Left kidney (tissue), 2 donors: ENCODE measurements around the gene ADAD2. TPM values are rescaled to one million over a fixed set of nuclear protein-coding genes. Genes with fewer than 3 reads are reported as not detected.

Experiments used
- DNase-seq: peaks from one replicate; pipeline ENCODE4 v3.0.0-alpha.2; 2013
- polyA plus RNA-seq: library from polyadenylated mRNA; unstranded; fragments of 120-200 nt; gene quantifications from one replicate; pipeline ENCODE4 v1.2.1, GENCODE V29; 2013; ENCODE audit not compliant: insufficient read length

Gene ADAD2
- polyA plus RNA-seq, 1 donor: not detected

DNA sequence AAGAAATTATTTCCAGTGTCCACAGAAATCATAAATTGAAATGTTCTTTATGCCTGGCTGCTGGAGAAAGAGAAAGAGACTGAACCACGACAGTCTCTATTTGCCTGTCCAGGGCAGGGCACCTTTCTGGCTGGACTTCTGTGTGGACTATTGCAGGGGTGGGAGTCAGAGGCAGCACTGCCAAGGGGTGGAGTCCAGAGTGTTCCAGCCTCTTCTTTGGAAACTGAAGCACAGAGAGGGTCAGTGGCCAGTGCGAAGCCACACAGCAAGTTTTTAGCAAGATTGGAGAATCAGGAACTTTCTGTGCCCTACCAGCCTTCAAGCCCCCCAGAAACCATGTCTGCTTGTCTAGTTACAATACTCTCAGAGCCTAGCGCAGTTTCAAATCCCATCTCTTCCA lies 33.6 kb downstream of the ADAD2 start:
- DNase-seq: no peak

DNA sequence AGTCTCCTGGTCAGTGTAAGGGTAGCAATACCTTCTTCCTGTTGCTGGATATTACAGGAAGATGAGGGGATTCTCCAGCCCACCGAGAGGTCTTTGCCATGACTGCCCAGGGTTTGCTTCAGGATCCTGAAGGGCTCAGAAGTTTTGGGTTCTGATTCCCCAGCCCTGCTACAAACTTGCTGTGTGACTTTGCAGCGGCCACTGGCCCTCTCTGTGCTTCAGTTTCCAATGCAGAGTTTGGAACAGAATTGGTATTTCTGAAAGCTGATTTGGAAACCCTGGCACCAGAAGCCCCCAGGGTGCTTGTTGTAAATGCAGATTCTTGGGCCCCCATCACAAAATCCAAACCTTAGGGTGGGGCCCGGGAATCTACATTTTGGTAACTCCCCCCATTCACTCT lies 34.2 kb downstream of the ADAD2 start:
- no peak for DNase-seq

DNA sequence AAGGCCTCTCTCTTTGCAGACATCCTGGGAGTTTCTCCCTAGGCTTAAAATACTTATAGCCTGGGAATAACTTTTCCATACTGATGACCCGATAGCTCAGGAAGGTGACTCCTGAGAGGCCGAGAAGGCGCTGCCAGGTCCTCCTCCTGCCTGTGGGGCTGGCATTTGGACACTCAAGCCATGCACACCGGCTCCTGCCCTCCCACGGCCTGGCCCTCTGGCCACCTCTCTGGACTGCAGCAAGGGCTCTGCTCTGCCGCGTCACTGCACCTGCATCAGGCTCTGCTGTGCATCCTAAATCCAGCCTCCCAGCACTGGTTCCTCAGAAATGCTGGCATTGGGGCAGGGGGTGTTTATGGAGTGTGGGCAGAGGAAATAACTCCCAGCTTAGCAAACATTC lies 34.6 kb downstream of the ADAD2 start:
- no peak for DNase-seq

DNA sequence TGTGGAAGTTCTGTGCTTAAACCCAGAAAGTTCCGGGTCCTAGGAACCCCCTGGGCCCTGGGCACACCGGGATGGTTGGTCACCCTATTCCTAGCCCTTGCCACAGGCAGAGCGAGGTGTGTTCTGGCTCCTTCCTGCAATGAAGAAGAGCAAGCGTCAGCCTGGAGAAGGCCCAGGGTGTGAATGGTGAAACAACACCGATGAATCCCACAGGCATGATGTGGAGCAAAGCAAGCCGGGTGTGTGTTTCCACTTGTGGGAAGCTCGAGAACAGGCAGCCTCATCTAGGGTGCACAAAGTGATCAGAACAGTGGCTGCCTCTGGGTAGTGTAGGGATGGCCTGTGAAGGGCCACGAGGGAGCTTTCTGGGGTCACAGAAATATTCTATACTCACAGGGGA lies 35.1 kb downstream of the ADAD2 start:
- no peak for DNase-seq

GRCh38 chr16:84227548-84227947 lies 36.6 kb downstream of the ADAD2 start:
- no peak for DNase-seq

GRCh38 chr16:84228256-84228838 lies 37.4 kb downstream of the ADAD2 start:
- no peak for DNase-seq

GRCh38 chr16:84229471-84229870 lies 38.5 kb downstream of the ADAD2 start:
- no peak for DNase-seq

- DNase-seq: no peak
Measured at GRCh38 chr16:84232060-84232459, 41.1 kb downstream of the ADAD2 start.

- DNase-seq: no peak
Measured at GRCh38 chr16:84232969-84233368, 42.0 kb downstream of the ADAD2 start.

GRCh38 chr16:84233748-84234147 lies 42.8 kb downstream of the ADAD2 start:
- DNase-seq: no peak

DNA sequence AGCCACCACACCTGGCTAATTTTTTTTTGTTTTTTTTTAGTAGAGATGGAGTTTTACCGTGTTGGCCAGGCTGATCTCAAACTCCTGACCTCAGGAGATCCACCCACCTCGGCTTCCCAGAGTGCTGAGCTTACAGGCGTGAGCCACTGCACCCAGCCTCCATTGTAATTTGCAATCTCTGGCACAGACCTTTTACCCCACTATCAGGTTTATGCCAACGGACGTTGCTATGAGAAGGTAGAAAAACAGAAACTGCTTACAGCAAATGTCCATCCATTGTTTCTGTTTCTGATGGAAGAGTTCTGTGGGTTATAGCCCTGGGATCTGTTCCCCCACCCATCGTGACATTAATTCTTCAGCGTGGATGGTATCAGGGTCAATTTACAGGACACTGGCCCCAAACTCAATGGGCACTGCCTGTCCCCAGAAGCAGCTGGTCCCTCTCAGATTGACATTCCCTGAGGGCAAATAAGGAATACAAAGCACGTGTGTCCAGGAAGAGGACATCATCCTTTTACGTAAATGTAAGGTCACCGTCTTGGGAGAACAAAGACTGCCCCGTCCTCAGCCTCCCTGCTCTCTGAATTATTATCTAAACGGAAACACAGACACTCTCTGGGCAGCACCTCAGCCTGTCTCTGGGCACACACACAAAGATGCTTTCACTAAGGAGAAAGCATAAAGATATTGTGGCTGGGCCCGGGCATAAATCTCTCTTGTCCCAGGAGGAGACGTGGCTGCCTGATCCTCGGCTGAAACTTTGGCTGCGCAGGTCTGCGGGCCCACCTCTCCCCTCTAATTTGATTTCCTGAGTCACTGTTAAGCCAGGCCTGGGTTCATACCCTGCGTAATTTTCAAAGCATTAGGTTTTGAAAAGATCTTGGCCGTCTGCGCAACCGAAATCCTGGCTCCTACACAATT lies 43.6 kb downstream of the ADAD2 start:
- DNase-seq: no peak

DNA sequence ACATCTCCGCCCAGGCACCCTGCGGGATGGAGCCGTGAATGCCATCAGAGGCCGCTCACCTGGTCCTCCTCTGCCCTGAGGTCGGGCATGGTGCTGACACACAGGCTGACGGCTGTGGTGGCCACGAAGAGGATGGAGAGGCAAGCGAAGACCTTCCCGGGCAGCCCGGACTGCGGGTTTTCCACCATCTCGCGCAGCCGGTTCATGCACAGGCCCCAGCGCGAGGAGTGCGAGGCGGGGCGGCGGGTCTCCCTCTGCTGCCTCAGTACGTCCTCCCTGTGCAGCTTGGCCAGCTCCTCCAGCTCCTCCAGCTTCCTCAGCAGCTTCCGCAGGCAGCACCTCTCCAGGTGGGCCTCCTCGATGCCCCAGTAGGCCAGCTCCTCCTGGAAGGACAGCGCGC lies 45.7 kb downstream of the ADAD2 start:
- DNase-seq: no peak

DNA sequence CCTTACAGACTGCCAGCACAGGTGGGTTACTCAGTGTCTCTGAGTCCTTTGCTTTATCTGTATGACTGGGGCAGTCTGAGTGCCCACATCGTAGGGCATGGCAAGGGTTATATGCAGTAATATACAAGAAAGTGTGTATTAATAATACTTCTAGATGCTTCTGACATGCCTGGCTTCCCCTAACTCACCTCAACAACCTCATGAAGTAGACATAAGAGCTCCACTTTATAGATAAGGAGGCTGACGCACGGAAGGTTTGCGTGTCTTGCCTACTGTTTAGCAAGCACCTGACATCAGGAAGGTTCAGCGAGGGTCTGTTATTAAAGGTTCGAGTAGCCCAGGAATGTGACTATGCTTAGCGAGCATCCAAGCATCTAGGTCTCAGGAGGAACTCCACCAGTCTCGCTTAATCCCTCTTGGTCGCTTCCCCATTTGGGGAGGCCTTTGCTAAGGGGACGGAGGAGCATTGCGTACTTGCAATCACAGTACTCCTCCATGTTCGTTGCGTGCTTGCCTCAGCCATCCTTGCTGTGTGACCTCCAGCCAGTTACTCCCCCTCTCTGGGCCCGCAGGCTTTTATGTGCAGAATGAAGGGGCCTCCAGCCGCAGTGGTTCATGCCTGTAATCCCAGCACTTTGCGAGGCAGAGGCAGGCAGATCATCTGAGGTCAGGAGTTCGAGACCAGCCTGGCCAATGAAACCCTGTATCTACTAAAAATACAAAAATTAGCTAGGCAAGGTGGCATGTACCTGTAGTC lies 47.2 kb downstream of the ADAD2 start:
- DNase-seq: no peak

DNA sequence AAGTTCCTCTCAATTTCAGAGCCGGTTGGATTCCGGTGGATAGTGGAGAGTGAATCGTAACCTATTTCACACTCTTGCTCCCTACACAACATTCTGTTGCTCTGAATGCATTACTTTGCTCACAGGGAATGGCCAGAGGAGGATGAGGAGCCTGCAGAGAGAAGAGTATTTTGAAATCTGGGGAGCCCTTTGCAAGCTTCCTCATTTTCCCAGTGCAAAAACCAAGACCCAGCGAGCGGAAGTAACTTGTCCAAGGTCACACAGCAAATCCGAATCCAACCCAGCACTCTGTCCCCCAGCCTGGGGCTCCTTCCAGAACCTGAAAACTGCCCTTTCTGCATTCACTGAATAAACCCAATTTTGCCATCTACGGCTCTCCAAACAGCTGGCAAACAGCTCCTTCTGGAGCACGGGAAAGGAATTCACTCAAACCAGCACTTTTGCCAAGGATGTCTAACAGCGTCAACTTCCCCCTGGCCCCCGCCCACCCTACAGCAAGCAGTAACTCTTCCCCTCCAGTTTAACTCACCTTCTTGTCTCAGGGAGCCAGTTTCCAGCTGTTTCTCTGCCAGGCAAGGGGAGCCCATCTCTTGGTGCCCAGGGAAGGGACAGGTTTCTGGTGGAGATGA lies 48.3 kb downstream of the ADAD2 start:
- no peak for DNase-seq

GRCh38 chr16:84239909-84240308 lies 49.0 kb downstream of the ADAD2 start, which contains the start of gene KCNG4:
Gene KCNG4, minus strand, starts transcription at chr16:84240012. Its CDS starts 2,527 bp downstream, at chr16:84237485.
- no peak for DNase-seq

DNA sequence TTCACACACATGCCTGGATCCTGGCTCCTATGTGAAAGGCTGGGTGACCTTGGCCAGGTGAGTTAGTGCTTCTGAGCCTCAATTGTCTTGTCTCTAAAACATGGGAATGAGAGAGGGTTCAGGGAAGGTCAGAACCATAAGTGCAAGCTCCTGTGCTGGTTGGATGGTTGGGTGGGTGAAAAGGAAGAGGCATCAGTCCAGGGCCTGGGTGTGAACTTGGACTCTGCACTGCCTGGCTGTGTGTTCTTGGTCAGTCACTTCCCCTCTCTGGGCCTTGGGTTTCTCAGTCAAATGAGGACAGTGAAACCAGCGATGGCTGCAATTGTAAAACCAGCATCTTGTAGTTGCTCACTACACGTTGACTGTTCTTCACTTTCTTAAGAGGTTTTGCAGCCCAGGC lies 49.5 kb downstream of the ADAD2 start:
- no peak for DNase-seq

DNA sequence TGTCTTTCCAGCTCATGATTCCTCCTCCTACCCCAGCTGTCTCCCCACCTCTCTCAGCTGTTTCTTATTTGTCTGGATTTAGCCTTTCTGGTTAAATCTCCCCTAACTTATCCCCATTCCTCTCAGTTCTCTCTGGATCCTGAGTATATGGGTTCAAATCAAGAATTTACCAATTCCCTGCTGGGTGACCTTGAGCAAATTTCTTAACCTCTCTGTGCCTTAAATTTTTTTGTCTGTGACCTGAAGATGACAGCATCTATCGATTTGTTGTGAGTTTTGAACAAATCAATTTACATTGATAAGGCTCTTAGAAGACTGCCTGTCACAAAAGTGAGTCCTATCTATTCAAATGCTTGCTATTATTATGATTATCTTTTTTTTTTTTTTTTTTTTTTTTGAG lies 50.8 kb downstream of the ADAD2 start:
- no peak for DNase-seq

GRCh38 chr16:84242839-84243238 lies 51.9 kb downstream of the ADAD2 start:
- no peak for DNase-seq

GRCh38 chr16:84243732-84244131 lies 52.8 kb downstream of the ADAD2 start:
- no peak for DNase-seq

DNA sequence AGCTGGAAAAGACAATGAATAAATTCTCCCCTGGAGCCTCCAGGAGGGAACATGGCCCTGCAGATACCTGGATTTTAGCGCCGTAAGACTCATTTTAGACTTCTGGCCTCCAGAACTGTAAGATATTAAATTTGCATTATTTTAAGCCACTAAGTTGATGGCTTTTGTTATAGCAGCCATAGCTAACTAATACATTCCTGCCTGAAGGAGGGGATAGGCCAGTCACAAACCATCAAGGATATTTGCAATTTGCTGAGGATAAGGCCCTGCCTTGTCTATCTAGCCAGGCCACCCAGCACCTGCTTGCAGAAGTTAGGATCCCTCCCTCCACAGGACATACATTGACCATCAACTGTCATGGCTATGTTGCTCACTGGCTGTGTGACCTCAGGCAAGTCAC lies 53.8 kb downstream of the ADAD2 start:
- DNase-seq: no peak

DNA sequence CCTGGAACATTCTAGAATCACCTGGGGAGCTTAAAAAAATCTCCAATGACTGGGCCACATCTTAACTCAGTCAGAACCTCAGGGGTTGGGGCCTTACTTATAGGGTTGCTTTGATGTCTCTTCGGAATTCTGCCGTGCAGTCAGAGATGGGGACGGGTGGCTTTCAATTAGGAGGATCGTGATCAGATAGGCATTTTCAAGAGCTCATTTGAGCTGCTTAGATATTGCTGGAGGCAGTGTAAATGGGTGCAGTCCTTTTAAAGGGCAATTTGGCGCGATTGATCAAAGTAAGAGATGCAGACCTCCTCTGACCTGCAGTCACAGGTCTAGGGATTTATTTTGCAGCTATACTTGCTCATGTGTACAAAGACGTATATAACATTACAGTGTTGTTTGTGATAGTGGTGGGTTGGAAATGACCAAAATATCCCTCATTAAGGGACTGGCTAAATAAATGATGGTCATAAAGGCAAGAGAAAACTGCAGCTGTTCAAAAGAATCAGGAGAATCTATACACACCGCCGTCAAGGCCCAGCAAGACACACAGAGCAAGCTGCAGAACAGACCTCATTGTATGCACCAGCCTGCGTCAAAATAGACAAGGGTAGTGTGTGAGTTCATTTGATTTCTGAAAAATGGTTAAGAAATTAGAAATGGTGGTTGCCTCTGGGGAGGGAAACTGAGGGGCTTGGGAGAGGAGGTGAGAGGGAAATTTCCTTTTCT lies 55.2 kb downstream of the ADAD2 start:
- DNase-seq: no peak

GRCh38 chr16:84246679-84247077 lies 55.7 kb downstream of the ADAD2 start:
- DNase-seq: no peak
